Kasumi-1 (cell line): ENCODE results near the gene ACOT13.
"Not testable (repeated sequence)": the region's sequence is repeated elsewhere in the genome, so short reads cannot be mapped to it uniquely, and the experiment has no call there.

Experiments
- DNase-seq, 2 experiments: peaks; one replicate each; lab custom pipeline; 2025; lab: John Stamatoyannopoulos, UW

The ACOT13 gene

DNA sequence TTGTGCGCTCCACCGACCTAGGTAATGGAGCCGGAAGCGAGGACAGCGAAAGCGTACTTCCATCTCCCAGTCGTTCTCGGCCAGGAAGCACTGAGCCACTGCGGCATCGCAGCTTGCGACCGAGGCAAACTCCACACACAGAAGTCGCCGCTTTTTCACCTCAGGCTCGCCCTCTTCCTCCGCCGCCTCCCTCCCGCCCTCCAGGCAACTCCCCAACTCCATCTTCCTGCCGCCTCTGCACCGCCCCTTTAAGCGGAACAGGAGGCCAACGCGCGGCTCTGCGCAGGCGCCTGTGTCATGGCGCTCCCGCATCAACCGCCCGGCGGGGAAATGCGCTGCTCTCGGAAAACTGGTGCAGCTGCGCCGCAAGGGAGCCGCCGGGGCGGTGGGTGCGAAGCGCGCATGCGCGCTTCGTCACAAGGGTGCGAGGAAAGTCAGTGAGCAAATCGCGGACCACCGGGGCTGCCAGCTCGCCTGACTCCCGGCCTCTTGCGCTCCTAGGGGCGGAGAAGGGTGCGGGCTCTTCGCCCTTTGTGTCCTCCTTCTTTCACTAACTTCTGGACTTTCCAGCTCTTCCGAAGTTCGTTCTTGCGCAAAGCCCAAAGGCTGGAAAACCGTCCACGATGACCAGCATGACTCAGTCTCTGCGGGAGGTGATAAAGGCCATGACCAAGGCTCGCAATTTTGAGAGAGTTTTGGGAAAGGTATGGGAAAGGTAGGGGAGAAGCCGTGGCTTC is at the start of gene ACOT13, which contains the start of gene TDP2:
ACOT13 (plus strand) TSS at position 437 of the 737 bp plus-strand sequence; CDS start at position 624, 187 bp downstream.
TDP2 (minus strand) TSS at position 259 of the 737 bp plus-strand sequence; CDS start at position 222, 37 bp downstream.
- DNase-seq: peak; percentile 95 to 99

- DNase-seq: no peak
Measured at GRCh38 chr6:24619661-24620060, 47.2 kb upstream of the ACOT13 start.

DNA sequence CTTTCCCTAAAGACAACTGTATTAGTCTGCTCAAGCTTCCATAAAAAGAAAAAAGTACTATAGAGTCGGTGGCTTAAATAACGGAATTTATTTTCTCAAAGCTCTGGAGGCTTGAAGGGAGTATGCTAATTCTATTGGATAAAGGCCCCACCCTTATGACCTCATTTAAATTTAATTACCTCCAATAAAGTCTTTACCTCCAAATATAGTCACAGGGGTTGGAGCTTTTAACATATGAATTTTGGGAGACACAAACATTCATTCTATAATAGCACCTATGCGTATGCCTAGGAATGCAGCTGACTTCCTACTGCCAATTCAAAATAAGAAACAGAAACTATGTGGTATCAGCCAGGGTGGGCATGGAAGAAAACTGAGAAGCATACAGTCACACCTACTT is 46.2 kb upstream of the ACOT13 start:
- DNase-seq: no peak

- no peak for DNase-seq
Measured at GRCh38 chr6:24621626-24622289, 45.1 kb upstream of the ACOT13 start.

DNA sequence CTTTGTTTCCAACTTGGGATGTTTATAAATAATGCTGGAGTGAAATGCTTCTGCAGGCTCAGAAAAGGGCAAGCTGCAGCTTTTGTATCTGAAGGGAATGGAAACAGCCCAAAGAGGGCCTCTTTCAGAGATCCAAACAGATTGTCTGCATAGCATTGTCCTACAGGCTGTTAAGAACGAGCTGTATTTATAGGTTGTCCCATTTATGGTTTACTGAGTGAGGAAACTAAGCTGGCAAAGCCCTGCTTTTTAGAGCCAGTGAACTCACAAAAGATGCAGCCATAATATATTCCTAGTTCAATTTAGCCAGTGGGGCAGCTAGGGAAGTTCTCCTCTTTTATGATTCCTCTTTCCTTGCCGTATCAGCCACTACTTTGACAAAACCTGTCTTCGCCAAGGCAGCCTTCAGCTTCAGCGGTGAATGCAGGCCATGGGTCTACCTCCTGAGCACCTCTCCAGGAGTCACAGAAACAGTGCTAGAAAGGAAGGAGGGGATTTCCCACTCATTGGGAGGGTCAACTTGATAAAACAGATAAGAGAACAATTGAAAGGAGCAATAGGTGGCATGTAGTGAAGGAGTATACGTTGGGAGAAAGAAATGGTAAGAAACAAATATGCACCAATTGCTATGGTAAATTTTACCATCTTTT is 35.9 kb upstream of the ACOT13 start:
- DNase-seq: no peak

GRCh38 chr6:24631671-24632070 is 35.2 kb upstream of the ACOT13 start:
- DNase-seq: no peak

DNA sequence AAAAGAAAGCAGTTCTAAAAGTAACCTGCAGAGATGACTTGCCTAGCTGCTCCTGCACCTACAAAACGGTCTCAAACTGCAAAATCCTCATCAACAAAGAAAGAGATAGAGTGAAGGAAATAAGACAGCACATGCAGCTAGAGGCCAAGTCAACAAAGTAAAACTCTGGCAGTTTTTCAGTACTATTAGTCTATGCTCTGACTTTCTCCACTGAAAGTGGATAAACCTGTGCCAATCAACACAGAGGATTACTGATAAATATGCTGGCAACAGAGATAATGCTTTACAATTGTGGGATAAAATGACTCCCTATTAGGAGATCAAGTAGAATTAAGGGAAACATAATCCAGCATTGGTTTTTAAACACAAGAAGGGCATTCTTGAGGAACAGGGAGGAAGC is 34.3 kb upstream of the ACOT13 start:
- DNase-seq: no peak

DNA sequence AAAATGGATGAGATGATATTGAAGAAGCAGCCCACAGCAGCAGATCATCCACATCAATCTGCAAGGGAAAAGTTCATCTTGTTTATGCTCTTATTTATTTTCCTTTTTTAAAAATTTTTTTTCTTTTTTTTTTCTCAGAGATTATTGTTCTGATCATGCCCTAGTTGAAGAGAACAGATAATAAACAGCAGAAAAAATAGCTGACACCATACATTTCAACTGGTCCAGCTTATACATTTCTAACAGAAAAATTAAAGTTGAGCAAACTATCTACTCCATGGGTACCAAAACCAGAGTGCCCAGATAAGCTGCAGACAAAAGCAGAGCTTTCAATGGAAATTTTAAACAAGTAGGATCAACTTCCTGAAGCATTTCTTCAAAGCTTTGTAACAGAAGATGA is 30.2 kb upstream of the ACOT13 start:
- no peak for DNase-seq

- no peak for DNase-seq
Measured at GRCh38 chr6:24640166-24640565, 26.7 kb upstream of the ACOT13 start.

GRCh38 chr6:24640631-24641030 is 26.2 kb upstream of the ACOT13 start:
- not testable (repeated sequence) for DNase-seq

GRCh38 chr6:24642061-24642460 is 24.8 kb upstream of the ACOT13 start:
- DNase-seq: no peak

GRCh38 chr6:24643920-24644319 is 23.0 kb upstream of the ACOT13 start:
- no peak for DNase-seq

DNA sequence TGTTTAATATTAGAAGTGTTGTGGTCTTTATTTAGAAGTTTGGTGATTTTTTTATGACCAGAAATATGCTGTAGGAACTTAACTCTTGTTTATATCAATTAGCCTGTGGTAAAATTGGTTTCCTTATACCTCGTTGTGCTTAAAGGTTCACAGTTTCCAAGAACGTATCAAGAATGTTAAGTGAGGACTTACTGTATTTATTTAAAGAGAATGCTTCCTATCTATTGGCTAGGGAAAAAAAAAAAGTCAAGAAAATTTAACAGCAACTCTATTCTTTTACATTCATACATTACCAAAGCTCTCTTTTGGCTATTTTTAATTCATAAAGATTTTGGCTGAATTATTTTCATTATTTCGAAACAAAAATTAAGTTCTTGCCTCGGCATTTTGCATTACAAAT is 22.5 kb upstream of the ACOT13 start:
- DNase-seq: no peak

GRCh38 chr6:24646771-24647170 is 20.1 kb upstream of the ACOT13 start:
- no peak for DNase-seq

DNA sequence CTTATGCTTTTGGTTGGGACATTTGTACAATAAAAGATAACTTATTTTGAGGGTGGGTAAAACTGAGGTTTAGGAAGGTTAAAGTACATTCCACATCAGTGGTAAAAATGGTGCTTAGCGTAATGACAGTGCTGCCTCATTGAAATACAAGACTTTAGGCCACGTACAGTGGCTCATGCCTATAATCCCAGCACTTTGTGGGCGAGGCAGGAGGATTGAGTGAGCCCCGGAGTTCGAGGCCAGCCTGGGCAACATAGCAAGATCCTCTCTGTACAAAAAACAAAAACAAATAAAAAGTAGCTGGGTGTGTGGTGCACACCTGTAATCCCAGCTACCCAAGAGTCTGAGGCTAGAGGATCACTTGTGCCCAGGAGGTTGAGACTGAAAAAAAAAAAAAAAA is 18.6 kb upstream of the ACOT13 start:
- no peak for DNase-seq

DNA sequence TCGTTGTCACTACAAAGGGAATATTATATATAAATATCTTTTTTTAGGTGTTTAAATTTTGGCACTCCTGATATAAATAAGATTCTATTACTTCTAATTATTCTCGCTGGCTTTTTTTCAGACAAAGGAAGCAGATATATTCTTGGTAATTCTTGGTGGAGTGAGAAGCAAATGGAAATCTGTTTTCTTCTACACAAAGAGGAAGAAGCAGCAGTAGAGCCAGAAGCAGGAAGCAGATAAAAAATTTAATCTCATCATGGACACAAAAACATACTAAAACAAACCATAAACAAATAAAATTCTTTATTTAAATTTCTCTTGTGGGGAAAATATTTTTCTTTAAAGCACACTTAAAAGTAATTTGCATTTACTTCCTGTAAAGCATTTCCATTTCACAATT is 17.2 kb upstream of the ACOT13 start:
- no peak for DNase-seq

GRCh38 chr6:24650365-24650764 is 16.5 kb upstream of the ACOT13 start:
- no peak for DNase-seq

GRCh38 chr6:24655215-24655614 is 11.7 kb upstream of the ACOT13 start:
- DNase-seq: peak in 1 of 2 experiments; percentile 9

DNA sequence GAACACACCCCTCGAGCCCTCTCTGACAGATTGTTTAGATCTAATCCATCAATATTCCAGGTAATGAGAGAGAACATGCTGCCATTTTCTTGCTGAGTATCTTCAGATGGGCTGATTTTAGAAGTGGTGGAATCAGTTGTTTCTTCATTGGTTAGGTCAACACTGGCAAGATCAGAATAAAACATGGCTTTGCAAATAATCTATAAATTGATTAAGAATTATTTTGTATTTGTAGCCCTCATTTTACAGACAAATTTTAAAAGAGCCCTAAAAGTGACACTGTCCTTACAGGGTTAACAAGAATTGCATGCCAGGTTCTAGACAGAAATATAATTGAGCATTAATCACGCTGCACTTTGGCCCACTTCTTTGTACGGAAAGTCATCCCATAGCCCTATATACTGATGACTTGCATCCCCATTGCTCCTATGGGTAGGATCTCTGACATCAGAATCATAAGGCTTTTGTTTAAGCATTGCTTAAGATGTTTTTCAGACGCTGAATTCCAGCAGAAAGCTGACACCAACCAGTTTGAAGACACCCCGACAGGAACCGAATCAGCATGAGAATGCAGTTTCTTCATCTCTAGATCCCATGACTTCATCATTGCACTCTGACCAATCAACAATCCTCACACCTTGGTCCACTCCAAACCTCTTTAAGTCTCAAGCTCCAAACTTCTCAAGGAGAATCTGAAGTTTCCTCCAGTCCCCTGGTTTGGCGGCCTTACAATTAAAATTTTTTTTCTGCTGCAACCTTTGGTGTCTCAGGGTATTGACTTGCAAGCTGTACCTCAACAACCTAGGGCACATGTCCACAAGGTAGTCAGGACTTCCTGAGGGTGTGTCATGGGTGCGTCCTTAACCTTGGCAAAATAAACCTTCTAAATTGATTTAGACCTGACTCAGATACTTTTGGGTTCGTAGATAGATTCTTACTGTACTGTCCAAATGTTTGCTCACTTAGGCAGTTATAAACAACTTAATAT is 8.0 kb upstream of the ACOT13 start:
- no peak for DNase-seq

DNA sequence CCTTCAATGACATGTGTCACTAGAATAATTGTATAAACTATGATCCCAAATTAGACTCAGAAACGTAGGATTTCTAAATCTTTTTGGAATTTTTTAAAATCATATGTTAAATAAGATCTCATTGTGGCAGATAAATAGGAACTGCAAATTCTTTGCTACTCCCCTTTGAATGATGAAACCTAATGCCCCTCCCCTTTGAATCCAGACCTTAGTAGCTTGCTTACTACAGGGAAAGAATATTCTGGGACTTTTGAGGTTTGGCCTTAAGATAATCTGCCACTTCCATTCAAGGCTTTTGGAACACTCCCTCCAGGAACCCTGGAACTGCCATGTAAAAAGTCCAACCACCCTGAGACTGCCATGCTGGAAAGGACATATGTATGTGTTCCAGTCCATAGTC is 7.3 kb upstream of the ACOT13 start:
- no peak for DNase-seq

GRCh38 chr6:24660105-24660504 is 6.8 kb upstream of the ACOT13 start:
- no peak for DNase-seq

GRCh38 chr6:24661759-24662158 is 5.1 kb upstream of the ACOT13 start:
- DNase-seq: not testable (repeated sequence)
